Measurements from ENCODE around the gene KIR2DL1. TPM values are rescaled to one million over a fixed set of nuclear protein-coding genes. Genes with fewer than 3 reads are reported as not detected.
"Not testable (repeated sequence)": the region's sequence is repeated elsewhere in the genome, so short reads cannot be mapped to it uniquely, and the experiment has no call there.

Gene KIR2DL1
- not detected for polyA plus RNA-seq (2013, experiment 1 of 2)
- polyA plus RNA-seq (2013, experiment 2 of 2), result not detected

DNA sequence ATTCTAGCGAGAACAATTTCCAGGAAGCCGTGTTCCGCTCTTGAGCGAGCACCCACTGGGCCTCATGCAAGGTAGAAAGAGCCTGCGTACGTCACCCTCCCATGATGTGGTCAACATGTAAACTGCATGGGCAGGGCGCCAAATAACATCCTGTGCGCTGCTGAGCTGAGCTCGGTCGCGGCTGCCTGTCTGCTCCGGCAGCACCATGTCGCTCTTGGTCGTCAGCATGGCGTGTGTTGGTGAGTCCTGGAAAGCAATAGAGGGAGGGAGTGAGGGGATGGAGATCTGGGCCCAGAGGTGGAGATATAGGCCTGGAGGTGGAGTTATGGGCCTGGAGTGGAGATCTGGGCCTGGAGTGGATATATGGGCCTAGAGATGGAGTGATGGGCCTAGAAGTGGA is at the start of gene KIR2DL1:
KIR2DL1 (plus strand) TSS at position 148 of the 400 bp plus-strand sequence; CDS start at position 206, 58 bp downstream.
- not testable (repeated sequence) for H3K4me3 ChIP-seq (ENCODE audit: low read length); H3K9ac ChIP-seq (ENCODE audit: low read length); H2AK5ac ChIP-seq (ENCODE audit: low read length); H2BK5ac ChIP-seq (ENCODE audit: low read length); H3K23ac ChIP-seq (ENCODE audit: low read length); H3K4me2 ChIP-seq (ENCODE audit: low read length); H3K4me1 ChIP-seq (ENCODE audit: control insufficient read depth, low read depth, low read length); H3K36me3 ChIP-seq (ENCODE audit: control insufficient read depth, insufficient read depth, low read length); DNase-seq; H3K18ac ChIP-seq (ENCODE audit: low read length); H2BK15ac ChIP-seq (replicated peaks; ENCODE audit: low read depth); H2BK120ac ChIP-seq (ENCODE audit: low read depth, low read length); H3K27ac ChIP-seq (ENCODE audit: low read depth, low read length); H3K56ac ChIP-seq (ENCODE audit: low read length); H3K27me3 ChIP-seq (ENCODE audit: insufficient read depth, low read length, poor library complexity); H4K8ac ChIP-seq (ENCODE audit: low read depth, low read length); H3K79me1 ChIP-seq (ENCODE audit: low read length); H3K4ac ChIP-seq (ENCODE audit: low read depth, low read length); H3K79me2 ChIP-seq (ENCODE audit: control insufficient read depth, insufficient read depth, low read length); H4K5ac ChIP-seq (ENCODE audit: low read length)
- no CpG with 5 or more reads among the region's 15 CpGs for WGBS (ENCODE audit: extremely low coverage, insufficient coverage, low lambda C conversion rate)

DNA sequence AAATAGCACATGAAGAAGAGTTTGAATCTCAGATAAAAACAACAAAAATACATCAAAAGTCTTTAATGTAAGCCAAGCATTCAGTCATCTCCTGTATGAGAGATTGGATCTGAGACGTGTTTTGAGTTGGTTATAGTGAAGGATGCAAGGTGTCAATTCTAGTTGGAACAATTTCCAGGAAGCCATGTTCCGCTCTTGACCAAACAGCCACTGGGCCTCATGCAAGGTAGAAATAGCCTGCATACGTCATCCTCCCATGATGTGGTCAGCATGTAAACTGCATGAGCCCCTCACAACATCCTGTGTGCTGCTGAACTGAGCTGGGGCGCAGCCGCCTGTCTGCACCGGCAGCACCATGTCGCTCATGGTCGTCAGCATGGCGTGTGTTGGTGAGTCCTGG is 45.5 kb upstream of the KIR2DL1 start, which contains the start of gene KIR3DL3:
KIR3DL3 (plus strand) TSS at position 301 of the 400 bp plus-strand sequence; CDS start at position 356, 55 bp downstream.
- Histone ChIP-seq H3K27me3 (ENCODE audit: insufficient read depth, low read length, poor library complexity) (no peaks in the 10 kb centered on the region), H3K18ac (ENCODE audit: low read length) (no peak within 1 kb of the TSS), H2BK15ac (replicated peaks; ENCODE audit: low read depth) (no peak within 1 kb of the TSS), H4K5ac (ENCODE audit: low read length) (no peak within 1 kb of the TSS), H2AK5ac (ENCODE audit: low read length) (no peak within 1 kb of the TSS), H3K27ac (ENCODE audit: low read depth, low read length) (no peak within 1 kb of the TSS), H3K4me2 (ENCODE audit: low read length) (no peak within 1 kb of the TSS), H2BK120ac (ENCODE audit: low read depth, low read length) (no peak within 1 kb of the TSS), H4K8ac (ENCODE audit: low read depth, low read length) (no peak within 1 kb of the TSS), H3K4me3 (ENCODE audit: low read length) (no peak within 1 kb of the TSS), H3K23ac (ENCODE audit: low read length) (no peak within 1 kb of the TSS), H3K79me1 (ENCODE audit: low read length) (no peaks in the 10 kb centered on the region), H3K36me3 (ENCODE audit: control insufficient read depth, insufficient read depth, low read length) (no peaks in the 10 kb centered on the region), H3K79me2 (ENCODE audit: control insufficient read depth, insufficient read depth, low read length) (no peaks in the 10 kb centered on the region), H2BK5ac (ENCODE audit: low read length) (no peak within 1 kb of the TSS), H3K4ac (ENCODE audit: low read depth, low read length) (no peak within 1 kb of the TSS), H3K4me1 (ENCODE audit: control insufficient read depth, low read depth, low read length) (no peaks in the 10 kb centered on the region), H3K56ac (ENCODE audit: low read length) (no peak within 1 kb of the TSS), H3K9ac (ENCODE audit: low read length) (no peak within 1 kb of the TSS)
- WGBS (ENCODE audit: extremely low coverage, insufficient coverage, low lambda C conversion rate), result no CpG with 5 or more reads among the region's 9 CpGs
- DNase-seq, result no peak

DNA sequence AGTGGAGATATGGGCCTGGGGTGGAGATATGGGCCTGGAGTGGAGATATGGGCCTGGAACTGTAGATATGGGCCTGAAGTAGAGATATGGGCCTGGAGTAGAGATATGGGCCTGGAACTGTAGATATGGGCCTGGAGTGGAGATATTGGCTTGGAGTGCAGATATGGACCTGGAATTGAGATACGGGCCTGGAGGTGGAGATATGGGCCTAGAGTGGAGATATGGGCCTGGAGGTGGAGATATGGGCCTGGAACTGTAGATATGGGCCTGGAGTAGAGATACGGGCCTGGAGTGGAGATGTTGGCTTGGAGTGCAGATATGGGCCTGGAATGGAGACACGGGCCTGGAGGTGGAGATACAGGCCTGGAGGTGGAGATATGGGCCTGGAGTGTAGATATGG is 44.9 kb upstream of the KIR2DL1 start:
- Histone ChIP-seq H2AK5ac (ENCODE audit: low read length) (no peak overlapping the region), H3K36me3 (ENCODE audit: control insufficient read depth, insufficient read depth, low read length) (no peaks in the 10 kb centered on the region), H3K4ac (ENCODE audit: low read depth, low read length) (no peak overlapping the region), H3K79me1 (ENCODE audit: low read length) (no peaks in the 10 kb centered on the region), H3K27me3 (ENCODE audit: insufficient read depth, low read length, poor library complexity) (no peaks in the 10 kb centered on the region), H4K5ac (ENCODE audit: low read length) (no peak overlapping the region), H2BK5ac (ENCODE audit: low read length) (no peak overlapping the region), H3K4me1 (ENCODE audit: control insufficient read depth, low read depth, low read length) (no peaks in the 10 kb centered on the region), H3K9ac (ENCODE audit: low read length) (no peak overlapping the region), H3K27ac (ENCODE audit: low read depth, low read length) (no peak overlapping the region), H3K4me3 (ENCODE audit: low read length) (no peak overlapping the region), H3K4me2 (ENCODE audit: low read length) (no peak overlapping the region), H2BK15ac (replicated peaks; ENCODE audit: low read depth) (no peak overlapping the region), H3K79me2 (ENCODE audit: control insufficient read depth, insufficient read depth, low read length) (no peaks in the 10 kb centered on the region), H3K18ac (ENCODE audit: low read length) (no peak overlapping the region), H3K23ac (ENCODE audit: low read length) (no peak overlapping the region), H3K56ac (ENCODE audit: low read length) (no peak overlapping the region), H2BK120ac (ENCODE audit: low read depth, low read length) (no peak overlapping the region), H4K8ac (ENCODE audit: low read depth, low read length) (no peak overlapping the region)
- DNase-seq, result no peak
- no CpG with 5 or more reads among the region's 3 CpGs for WGBS (ENCODE audit: extremely low coverage, insufficient coverage, low lambda C conversion rate)

DNA sequence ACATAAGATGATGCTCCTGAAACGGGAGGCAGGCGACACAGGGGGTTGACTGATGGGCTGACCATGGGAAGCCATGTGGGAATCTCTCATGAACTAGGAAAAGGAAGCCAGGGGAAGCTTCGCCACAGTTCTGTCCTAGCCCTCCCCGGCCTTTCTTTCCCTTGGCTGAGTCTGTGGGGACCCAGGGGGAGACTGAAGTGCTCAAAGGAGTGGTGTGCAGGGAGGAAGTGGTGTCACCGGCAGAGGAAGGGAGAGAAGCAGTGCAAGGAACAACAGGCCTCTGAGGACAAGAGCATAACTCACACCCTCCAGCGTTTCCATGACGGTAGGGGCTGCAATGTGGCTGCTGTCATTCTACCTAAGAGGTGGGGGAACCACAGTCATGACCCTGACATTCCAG is 44.3 kb upstream of the KIR2DL1 start:
- Histone ChIP-seq H3K4me2 (ENCODE audit: low read length) (no peak overlapping the region), H3K9ac (ENCODE audit: low read length) (no peak overlapping the region), H3K27ac (ENCODE audit: low read depth, low read length) (no peak overlapping the region), H2BK15ac (replicated peaks; ENCODE audit: low read depth) (no peak overlapping the region), H3K23ac (ENCODE audit: low read length) (no peak overlapping the region), H3K4me3 (ENCODE audit: low read length) (no peak overlapping the region), H2AK5ac (ENCODE audit: low read length) (no peak overlapping the region), H2BK5ac (ENCODE audit: low read length) (no peak overlapping the region), H3K36me3 (ENCODE audit: control insufficient read depth, insufficient read depth, low read length) (no peaks in the 10 kb centered on the region), H3K79me1 (ENCODE audit: low read length) (no peaks in the 10 kb centered on the region), H3K18ac (ENCODE audit: low read length) (no peak overlapping the region), H3K56ac (ENCODE audit: low read length) (no peak overlapping the region), H3K4ac (ENCODE audit: low read depth, low read length) (no peak overlapping the region), H4K8ac (ENCODE audit: low read depth, low read length) (no peak overlapping the region), H2BK120ac (ENCODE audit: low read depth, low read length) (no peak overlapping the region), H3K4me1 (ENCODE audit: control insufficient read depth, low read depth, low read length) (no peaks in the 10 kb centered on the region), H4K5ac (ENCODE audit: low read length) (no peak overlapping the region), H3K27me3 (ENCODE audit: insufficient read depth, low read length, poor library complexity) (no peaks in the 10 kb centered on the region), H3K79me2 (ENCODE audit: control insufficient read depth, insufficient read depth, low read length) (no peaks in the 10 kb centered on the region)
- no peak for DNase-seq
- WGBS (ENCODE audit: extremely low coverage, insufficient coverage, low lambda C conversion rate), result no CpG with 5 or more reads among the region's 7 CpGs

GRCh38 chr19:54727562-54727961 is 42.0 kb upstream of the KIR2DL1 start:
- Histone ChIP-seq H3K36me3 (ENCODE audit: control insufficient read depth, insufficient read depth, low read length) (no peaks in the 10 kb centered on the region), H3K27me3 (ENCODE audit: insufficient read depth, low read length, poor library complexity) (no peaks in the 10 kb centered on the region), H2AK5ac (ENCODE audit: low read length) (no peak overlapping the region), H3K4me1 (ENCODE audit: control insufficient read depth, low read depth, low read length) (no peaks in the 10 kb centered on the region), H3K56ac (ENCODE audit: low read length) (no peak overlapping the region), H2BK5ac (ENCODE audit: low read length) (no peak overlapping the region), H3K18ac (ENCODE audit: low read length) (no peak overlapping the region), H2BK120ac (ENCODE audit: low read depth, low read length) (no peak overlapping the region), H3K79me1 (ENCODE audit: low read length) (no peaks in the 10 kb centered on the region), H3K4me2 (ENCODE audit: low read length) (no peak overlapping the region), H3K4me3 (ENCODE audit: low read length) (no peak overlapping the region), H3K4ac (ENCODE audit: low read depth, low read length) (no peak overlapping the region), H3K9ac (ENCODE audit: low read length) (no peak overlapping the region), H2BK15ac (replicated peaks; ENCODE audit: low read depth) (no peak overlapping the region), H3K27ac (ENCODE audit: low read depth, low read length) (no peak overlapping the region), H4K5ac (ENCODE audit: low read length) (no peak overlapping the region), H3K79me2 (ENCODE audit: control insufficient read depth, insufficient read depth, low read length) (no peaks in the 10 kb centered on the region), H4K8ac (ENCODE audit: low read depth, low read length) (no peak overlapping the region), H3K23ac (ENCODE audit: low read length) (no peak overlapping the region)
- no peak for DNase-seq
- no CpG with 5 or more reads among the region's 10 CpGs for WGBS (ENCODE audit: extremely low coverage, insufficient coverage, low lambda C conversion rate)

DNA sequence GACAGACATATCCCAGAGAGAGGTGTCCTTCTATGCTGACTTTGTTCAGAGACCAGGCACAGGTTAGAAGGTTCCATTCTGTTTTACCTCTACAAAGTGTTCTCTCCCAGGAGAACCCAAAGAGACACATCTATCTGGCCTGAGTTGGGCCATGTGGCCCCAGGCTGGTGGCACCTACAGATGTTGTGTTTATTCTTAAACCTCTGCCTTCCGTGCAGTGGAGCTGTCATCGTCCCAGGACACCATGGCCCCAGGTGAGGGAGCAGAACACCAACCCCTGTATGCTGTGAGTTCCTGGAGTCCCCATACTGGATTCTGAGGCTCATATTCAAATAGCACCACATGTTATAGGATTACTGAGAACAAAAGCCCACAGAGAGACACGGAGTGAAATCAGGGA is 41.4 kb upstream of the KIR2DL1 start:
- no peak overlapping the region for H2BK120ac ChIP-seq (ENCODE audit: low read depth, low read length)
- no peaks in the 10 kb centered on the region for H3K36me3 ChIP-seq (ENCODE audit: control insufficient read depth, insufficient read depth, low read length)
- no peak overlapping the region for H2BK15ac ChIP-seq (replicated peaks; ENCODE audit: low read depth)
- no peak overlapping the region for H3K4me3 ChIP-seq (ENCODE audit: low read length)
- no peak overlapping the region for H2AK5ac ChIP-seq (ENCODE audit: low read length)
- H3K4me1 ChIP-seq (ENCODE audit: control insufficient read depth, low read depth, low read length), result no peaks in the 10 kb centered on the region
- no peak overlapping the region for H3K4me2 ChIP-seq (ENCODE audit: low read length)
- no peak overlapping the region for H3K27ac ChIP-seq (ENCODE audit: low read depth, low read length)
- no peaks in the 10 kb centered on the region for H3K27me3 ChIP-seq (ENCODE audit: insufficient read depth, low read length, poor library complexity)
- DNase-seq, result no peak
- H4K5ac ChIP-seq (ENCODE audit: low read length), result no peak overlapping the region
- H3K79me1 ChIP-seq (ENCODE audit: low read length), result no peaks in the 10 kb centered on the region
- no peak overlapping the region for H3K4ac ChIP-seq (ENCODE audit: low read depth, low read length)
- H3K23ac ChIP-seq (ENCODE audit: low read length), result no peak overlapping the region
- H3K18ac ChIP-seq (ENCODE audit: low read length), result no peak overlapping the region
- H3K56ac ChIP-seq (ENCODE audit: low read length), result no peak overlapping the region
- H3K79me2 ChIP-seq (ENCODE audit: control insufficient read depth, insufficient read depth, low read length), result no peaks in the 10 kb centered on the region
- H4K8ac ChIP-seq (ENCODE audit: low read depth, low read length), result no peak overlapping the region
- H2BK5ac ChIP-seq (ENCODE audit: low read length), result no peak overlapping the region
- no CpG with 5 or more reads among the region's 3 CpGs for whole genome bisulfite sequencing (ENCODE audit: extremely low coverage, insufficient coverage, low lambda C conversion rate)
- H3K9ac ChIP-seq (ENCODE audit: low read length), result no peak overlapping the region

All from mesendoderm (in vitro differentiated cells).